PFSK-1 (cell line): ENCODE measurements around the gene VPS35L.

Experiments
- POLR2AphosphoS5 ChIP-seq: IDR thresholded peaks from 2 replicates; pipeline ENCODE4 v1.6.1; 2012; ENCODE audit warnings: low read depth, mild to moderate bottlenecking, control low read depth, low read length, moderate library complexity
- SIN3A ChIP-seq: IDR thresholded peaks from 2 replicates; pipeline ENCODE4 v1.6.1; 2012; ENCODE audit warnings: mild to moderate bottlenecking, low read length, moderate library complexity, borderline replicate concordance; ENCODE audit not compliant: insufficient read depth
- TAF1 ChIP-seq: IDR thresholded peaks from 2 replicates; pipeline ENCODE4 v1.6.1; 2012; ENCODE audit warnings: low read length, control low read depth, borderline replicate concordance; ENCODE audit not compliant: insufficient read depth

DNA sequence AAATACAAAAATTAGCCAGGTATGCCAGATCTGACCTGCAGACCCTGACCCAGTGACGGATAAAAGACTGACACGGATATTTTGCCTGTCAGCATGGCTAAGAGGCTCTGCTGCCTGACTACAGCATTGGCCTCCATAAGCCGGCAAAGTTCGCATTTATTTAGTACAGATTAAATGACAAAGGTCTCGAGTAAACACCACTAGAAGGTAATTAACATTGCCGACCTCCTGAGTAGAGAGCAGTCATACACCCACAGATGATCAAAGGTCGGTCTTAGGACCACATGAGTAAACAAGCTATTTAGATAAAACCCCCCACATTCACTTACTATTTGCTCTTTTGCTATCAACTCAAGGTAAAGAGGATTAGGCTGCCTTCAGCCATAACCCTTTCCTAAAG, 106.8 kb downstream of the VPS35L start:
- no peak for TF ChIP-seq SIN3A
- TF ChIP-seq POLR2AphosphoS5, result no peak
- TF ChIP-seq TAF1, result no peak
